Measurements from ENCODE around the gene ZNF764.

Gene ZNF764

DNA sequence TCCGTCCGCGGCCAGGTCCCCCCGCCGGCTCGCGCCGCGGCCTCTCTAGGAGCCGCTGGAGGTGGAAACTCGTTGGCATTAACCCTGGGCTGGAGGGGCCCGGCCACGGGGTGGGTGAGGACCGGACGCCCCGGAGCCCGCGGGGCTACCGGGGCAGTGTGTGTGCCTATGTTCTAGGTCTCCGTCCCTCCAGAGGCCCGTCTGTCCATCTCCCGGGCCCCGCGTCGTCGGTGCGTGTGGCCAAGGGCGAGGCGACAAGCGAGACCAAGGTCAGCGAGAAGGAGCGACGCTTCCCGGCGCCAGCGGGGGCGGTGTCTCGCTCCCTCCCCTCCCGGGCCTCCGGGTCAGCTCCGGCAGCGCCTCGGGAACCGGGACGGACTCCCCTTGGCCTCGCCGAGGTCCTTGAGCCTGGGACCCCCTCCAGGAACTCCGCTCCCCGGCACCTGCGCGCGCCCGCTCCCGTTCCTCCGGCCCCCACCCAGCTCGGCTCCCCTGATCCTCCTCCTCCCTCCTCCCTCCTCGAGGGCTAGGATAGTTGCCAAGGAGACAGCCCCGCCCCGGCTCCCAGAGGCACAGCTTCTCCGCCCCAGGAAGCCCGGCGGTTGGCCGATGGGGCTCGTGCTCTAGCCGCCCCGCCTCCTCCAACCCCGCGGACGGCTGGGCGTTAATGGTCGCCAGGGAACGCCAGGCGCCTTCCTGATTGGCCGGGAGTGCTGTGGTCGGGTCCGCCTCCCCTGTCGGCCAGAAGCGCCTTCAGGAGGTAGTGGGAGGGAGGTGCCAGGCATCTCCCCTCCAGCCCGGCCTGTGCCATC, 31.1 kb downstream of the ZNF764 start:
- no peak overlapping the region for H2AK5ac ChIP-seq (ENCODE audit: low read length, severe bottlenecking)
- peaks cover 22% of the 10 kb centered on the region for H3K4me1 ChIP-seq (ENCODE audit: control insufficient read depth, insufficient read depth, low read depth, low read length)
- peak overlapping the region; percentile 37 to 98 for H3K18ac ChIP-seq (ENCODE audit: low read depth in 1 of 2, low read length in 2 of 2)
- H3K4me2 ChIP-seq (ENCODE audit: low read length, poor library complexity, severe bottlenecking): peak overlapping the region; percentile 69
- H2BK5ac ChIP-seq (ENCODE audit: low read depth, low read length, poor library complexity, severe bottlenecking): peak overlapping the region; percentile 54
- no peaks in the 10 kb centered on the region for H3K27me3 ChIP-seq (ENCODE audit: control insufficient read depth in 1 of 2, insufficient read depth in 1 of 2, low read length in 2 of 2)
- H3K9me3 ChIP-seq (ENCODE audit: control insufficient read depth, low read length): no peaks in the 10 kb centered on the region
- H3K9ac ChIP-seq (ENCODE audit: low read length): peak overlapping the region; percentile 94
- H3K14ac ChIP-seq (ENCODE audit: low read length in 2 of 2): no peak overlapping the region
- peaks cover 14 to 24% of the 10 kb centered on the region in 2 experiments for H3K36me3 ChIP-seq (ENCODE audit: control insufficient read depth in 1 of 2, insufficient read depth in 2 of 2, low read depth in 1 of 2, low read length in 2 of 2)
- peak overlapping the region; percentile 87 for H3K27ac ChIP-seq (ENCODE audit: low read length, poor library complexity, severe bottlenecking)
- peak overlapping the region; percentile 74 to 84 for H3K4me3 ChIP-seq (ENCODE audit: insufficient read depth in 1 of 2, low read depth in 1 of 2, low read length in 2 of 2)
- peak overlapping the region; percentile 87 for H2AFZ ChIP-seq (ENCODE audit: low read depth, low read length)
- DNase-seq: peak; percentile 99
- no peak overlapping the region for H3K23ac ChIP-seq (ENCODE audit: low read length in 2 of 2)
- H4K8ac ChIP-seq (ENCODE audit: low read length): peak overlapping the region; percentile 74
- peak overlapping the region; percentile 55 to 94 for H3K4ac ChIP-seq (ENCODE audit: low read depth in 1 of 2, low read length in 2 of 2)
- peak overlapping the region; percentile 86 for H4K91ac ChIP-seq (ENCODE audit: low read length)
- WGBS: under 1% methylated on average over 63 of the region's 79 CpGs
- H2BK120ac ChIP-seq (ENCODE audit: low read depth, low read length): peak overlapping the region; percentile 29
- peak overlapping the region; percentile 84 for H2BK15ac ChIP-seq (ENCODE audit: low read depth, poor library complexity, severe bottlenecking)
- peak overlapping the region in 1 of 2 experiments; percentile 87 for H2BK12ac ChIP-seq (ENCODE audit: low read length in 2 of 2)
- peaks cover 13% of the 10 kb centered on the region for H3K79me1 ChIP-seq (replicated peaks; ENCODE audit: low read length, poor library complexity, severe bottlenecking)

GRCh38 chr16:30526137-30526822, 31.9 kb downstream of the ZNF764 start, which contains the start of gene ZNF768:
Gene ZNF768 (minus strand): TSS chr16:30526566. CDS start chr16:30526413, 153 bp downstream.
- Histone ChIP-seq H2AFZ (ENCODE audit: low read depth, low read length) (peak within 1 kb of the TSS; percentile 87), H3K14ac (ENCODE audit: low read length in 2 of 2) (peak within 1 kb of the TSS in 1 of 2 experiments; percentile 26)

DNA sequence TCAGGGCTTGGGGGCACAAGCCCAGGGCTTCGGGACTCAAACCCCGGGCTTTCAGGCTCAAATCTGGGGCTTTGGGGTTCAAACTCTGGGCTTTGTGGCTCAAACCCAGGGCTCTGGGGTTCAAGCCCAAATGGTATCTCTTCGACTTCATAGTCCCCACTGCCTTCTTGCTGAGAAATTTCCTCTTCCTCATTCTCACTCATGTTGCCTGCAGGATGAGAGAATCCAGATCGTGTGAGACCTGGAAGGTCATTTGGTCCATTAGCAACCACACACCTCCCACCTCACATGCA, 32.4 kb downstream of the ZNF764 start:
- 70% methylated on average over 4 of the region's 4 CpGs for WGBS
- H2BK120ac ChIP-seq (ENCODE audit: low read depth, low read length): peak overlapping the region; percentile 29

More at GRCh38 chr16:30526137-30526822, 31.9 kb downstream of the ZNF764 start, which contains the start of gene ZNF768:
- Histone ChIP-seq H3K23ac (ENCODE audit: low read length in 2 of 2) (no peak within 1 kb of the TSS), H2BK15ac (ENCODE audit: low read depth, poor library complexity, severe bottlenecking) (peak within 1 kb of the TSS; percentile 84), H3K18ac (ENCODE audit: low read depth in 1 of 2, low read length in 2 of 2) (peak within 1 kb of the TSS; percentile 70 to 98), H3K4me3 (ENCODE audit: insufficient read depth in 1 of 2, low read depth in 1 of 2, low read length in 2 of 2) (peak within 1 kb of the TSS; percentile 74 to 84), H2BK5ac (ENCODE audit: low read depth, low read length, poor library complexity, severe bottlenecking) (peak within 1 kb of the TSS; percentile 54), H3K9ac (ENCODE audit: low read length) (peak within 1 kb of the TSS; percentile 94), H4K8ac (ENCODE audit: low read length) (peak within 1 kb of the TSS; percentile 74), H4K91ac (ENCODE audit: low read length) (peak within 1 kb of the TSS; percentile 86), H3K9me3 (ENCODE audit: control insufficient read depth, low read length) (no peaks in the 10 kb centered on the region), H3K27me3 (ENCODE audit: control insufficient read depth in 1 of 2, insufficient read depth in 1 of 2, low read length in 2 of 2) (no peaks in the 10 kb centered on the region), H3K4me1 (ENCODE audit: control insufficient read depth, insufficient read depth, low read depth, low read length) (peaks cover 26% of the 10 kb centered on the region), H3K27ac (ENCODE audit: low read length, poor library complexity, severe bottlenecking) (peak within 1 kb of the TSS; percentile 87), H2AK5ac (ENCODE audit: low read length, severe bottlenecking) (no peak within 1 kb of the TSS), H3K79me1 (replicated peaks; ENCODE audit: low read length, poor library complexity, severe bottlenecking) (peaks cover 12% of the 10 kb centered on the region), H3K36me3 (ENCODE audit: control insufficient read depth in 1 of 2, insufficient read depth in 2 of 2, low read depth in 1 of 2, low read length in 2 of 2) (peaks cover 14 to 18% of the 10 kb centered on the region in 2 experiments), H2BK12ac (ENCODE audit: low read length in 2 of 2) (peak within 1 kb of the TSS in 1 of 2 experiments; percentile 87), H3K4me2 (ENCODE audit: low read length, poor library complexity, severe bottlenecking) (peak within 1 kb of the TSS; percentile 76), H2BK120ac (ENCODE audit: low read depth, low read length) (peak within 1 kb of the TSS; percentile 29), H3K4ac (ENCODE audit: low read depth in 1 of 2, low read length in 2 of 2) (peak within 1 kb of the TSS; percentile 55 to 94)
- 2% methylated on average over 36 of the region's 73 CpGs for WGBS
- peak; percentile 49 for DNase-seq

More for the DNA sequence above, 32.4 kb downstream of the ZNF764 start:
- no peak overlapping the region for H2AK5ac ChIP-seq (ENCODE audit: low read length, severe bottlenecking)
- peak overlapping the region in 1 of 2 experiments; percentile 85 for H3K18ac ChIP-seq (ENCODE audit: low read depth in 1 of 2, low read length in 2 of 2)
- no peak overlapping the region for H3K4ac ChIP-seq (ENCODE audit: low read depth in 1 of 2, low read length in 2 of 2)
- H3K4me3 ChIP-seq (ENCODE audit: insufficient read depth in 1 of 2, low read depth in 1 of 2, low read length in 2 of 2): peak overlapping the region; percentile 71 to 80
- H4K91ac ChIP-seq (ENCODE audit: low read length): no peak overlapping the region
- H3K14ac ChIP-seq (ENCODE audit: low read length in 2 of 2): no peak overlapping the region
- peaks cover 13 to 14% of the 10 kb centered on the region in 2 experiments for H3K36me3 ChIP-seq (ENCODE audit: control insufficient read depth in 1 of 2, insufficient read depth in 2 of 2, low read depth in 1 of 2, low read length in 2 of 2)
- no peaks in the 10 kb centered on the region for H3K9me3 ChIP-seq (ENCODE audit: control insufficient read depth, low read length)
- no peak for DNase-seq
- H3K27me3 ChIP-seq (ENCODE audit: control insufficient read depth in 1 of 2, insufficient read depth in 1 of 2, low read length in 2 of 2): no peaks in the 10 kb centered on the region
- peaks cover 12% of the 10 kb centered on the region for H3K79me1 ChIP-seq (replicated peaks; ENCODE audit: low read length, poor library complexity, severe bottlenecking)
- peaks cover 26% of the 10 kb centered on the region for H3K4me1 ChIP-seq (ENCODE audit: control insufficient read depth, insufficient read depth, low read depth, low read length)
- H3K9ac ChIP-seq (ENCODE audit: low read length): peak overlapping the region; percentile 80
- no peak overlapping the region for H2AFZ ChIP-seq (ENCODE audit: low read depth, low read length)
- no peak overlapping the region for H4K8ac ChIP-seq (ENCODE audit: low read length)
- no peak overlapping the region for H2BK5ac ChIP-seq (ENCODE audit: low read depth, low read length, poor library complexity, severe bottlenecking)
- H2BK12ac ChIP-seq (ENCODE audit: low read length in 2 of 2): no peak overlapping the region
- peak overlapping the region; percentile 76 for H3K4me2 ChIP-seq (ENCODE audit: low read length, poor library complexity, severe bottlenecking)
- H3K23ac ChIP-seq (ENCODE audit: low read length in 2 of 2): no peak overlapping the region
- peak overlapping the region; percentile 37 for H3K27ac ChIP-seq (ENCODE audit: low read length, poor library complexity, severe bottlenecking)
- H2BK15ac ChIP-seq (ENCODE audit: low read depth, poor library complexity, severe bottlenecking): no peak overlapping the region

Data from mesenchymal stem cell (in vitro differentiated cells and primary cell).